ENCODE data around the gene SORCS2. TPM values are rescaled to one million over a fixed set of nuclear protein-coding genes. Genes with fewer than 3 reads are reported as not detected.

Gene SORCS2
- total RNA-seq, 1 donor from 2014 or later: 5.2 TPM

- no peaks in the 10 kb centered on the region for H3K27me3 ChIP-seq
- H3K9ac ChIP-seq: no peak overlapping the region
- no peak for DNase-seq (ENCODE audit: low spot score)
- no peaks in the 10 kb centered on the region for H3K79me2 ChIP-seq (ENCODE audit: low read depth)
- Mint-ChIP-seq H3K36me3 (no peaks in the 10 kb centered on the region), H3K4me1 (peaks cover 18% of the 10 kb centered on the region), H3K27me3 (ENCODE audit: insufficient read depth, low read depth) (peaks cover 19% of the 10 kb centered on the region), H3K27ac (no peak overlapping the region), H3K9me3 (peaks cover 7% of the 10 kb centered on the region), H3K4me3 (no peak overlapping the region)
- H3K4me3 ChIP-seq: no peak overlapping the region
- H3K4me2 ChIP-seq: no peak overlapping the region
- H4K20me1 ChIP-seq (ENCODE audit: low read depth): no peaks in the 10 kb centered on the region
- H3K27ac ChIP-seq: no peak overlapping the region
- TF ChIP-seq CTCF (IDR thresholded peaks at IDR 0.05): no peak
- TF ChIP-seq EZH2phosphoT487 (IDR thresholded peaks at IDR 0.05): no peak
- no peak for TF ChIP-seq EZH2 (IDR thresholded peaks at IDR 0.05)
- no peaks in the 10 kb centered on the region for H3K9me3 ChIP-seq (ENCODE audit: low read depth)
- H3K36me3 ChIP-seq: no peaks in the 10 kb centered on the region
- no peaks in the 10 kb centered on the region for H3F3A ChIP-seq (ENCODE audit: low read depth)
- no peaks in the 10 kb centered on the region for H3K4me1 ChIP-seq
- no peak overlapping the region for H2AFZ ChIP-seq (replicated peaks)
These were observed 158.1 kb downstream of the SORCS2 start for GRCh38 chr4:7350396-7350795.

GRCh38 chr4:7351014-7351413 lies 158.7 kb downstream of the SORCS2 start:
- H3K27me3 ChIP-seq: no peaks in the 10 kb centered on the region
- no peaks in the 10 kb centered on the region for H4K20me1 ChIP-seq (ENCODE audit: low read depth)
- H3K36me3 ChIP-seq: no peaks in the 10 kb centered on the region
- no peak overlapping the region for H2AFZ ChIP-seq (replicated peaks)
- H3K9ac ChIP-seq: no peak overlapping the region
- TF ChIP-seq CTCF (IDR thresholded peaks at IDR 0.05) (no peak), EZH2 (IDR thresholded peaks at IDR 0.05) (no peak), EZH2phosphoT487 (IDR thresholded peaks at IDR 0.05) (no peak)
- peak overlapping the region; percentile 16 for H3K27ac Mint-ChIP-seq
- peaks cover 18% of the 10 kb centered on the region for H3K4me1 Mint-ChIP-seq
- H3K27me3 Mint-ChIP-seq (ENCODE audit: insufficient read depth, low read depth): peaks cover 21% of the 10 kb centered on the region
- H3K27ac ChIP-seq: no peak overlapping the region
- no peaks in the 10 kb centered on the region for H3K79me2 ChIP-seq (ENCODE audit: low read depth)
- H3K4me2 ChIP-seq: no peak overlapping the region
- H3F3A ChIP-seq (ENCODE audit: low read depth): no peaks in the 10 kb centered on the region
- no peak overlapping the region for H3K4me3 ChIP-seq
- peaks cover 3% of the 10 kb centered on the region for H3K9me3 Mint-ChIP-seq
- no peak overlapping the region for H3K4me3 Mint-ChIP-seq
- H3K9me3 ChIP-seq (ENCODE audit: low read depth): no peaks in the 10 kb centered on the region
- H3K4me1 ChIP-seq: no peaks in the 10 kb centered on the region
- no peak for DNase-seq (ENCODE audit: low spot score)
- no peaks in the 10 kb centered on the region for H3K36me3 Mint-ChIP-seq

- H3K4me1 ChIP-seq: peaks cover 10% of the 10 kb centered on the region
- H3K9me3 ChIP-seq (ENCODE audit: low read depth): no peaks in the 10 kb centered on the region
- peak overlapping the region; percentile 72 for H3K27ac Mint-ChIP-seq
- H3K9me3 Mint-ChIP-seq: no peaks in the 10 kb centered on the region
- H2AFZ ChIP-seq (replicated peaks): no peak overlapping the region
- H3K36me3 Mint-ChIP-seq: no peaks in the 10 kb centered on the region
- TF ChIP-seq CTCF (IDR thresholded peaks at IDR 0.05): no peak
- TF ChIP-seq EZH2phosphoT487 (IDR thresholded peaks at IDR 0.05): no peak
- TF ChIP-seq EZH2 (IDR thresholded peaks at IDR 0.05): no peak
- peaks cover 18% of the 10 kb centered on the region for H3K27me3 Mint-ChIP-seq (ENCODE audit: insufficient read depth, low read depth)
- no peaks in the 10 kb centered on the region for H3F3A ChIP-seq (ENCODE audit: low read depth)
- no peaks in the 10 kb centered on the region for H3K36me3 ChIP-seq
- no peak overlapping the region for H3K4me3 ChIP-seq
- DNase-seq (ENCODE audit: low spot score): no peak
- H3K4me3 Mint-ChIP-seq: no peak overlapping the region
- H3K9ac ChIP-seq: no peak overlapping the region
- H3K27ac ChIP-seq: no peak overlapping the region
- H3K27me3 ChIP-seq: no peaks in the 10 kb centered on the region
- H4K20me1 ChIP-seq (ENCODE audit: low read depth): no peaks in the 10 kb centered on the region
- no peaks in the 10 kb centered on the region for H3K79me2 ChIP-seq (ENCODE audit: low read depth)
- H3K4me1 Mint-ChIP-seq: peaks cover 23% of the 10 kb centered on the region
- H3K4me2 ChIP-seq: no peak overlapping the region
These were observed 160.1 kb downstream of the SORCS2 start for GRCh38 chr4:7352486-7352885.

Data from neural progenitor cell (in vitro differentiated cells).